GM13976 (cell line): Measurements from ENCODE around the gene SAP30BP.

Source experiments
- DNase-seq: peaks from one replicate; pipeline ENCODE4 v3.0.0; 2012; ENCODE audit warnings: low spot score
- in situ Hi-C: fragments of 300-500 bp; cut with MboI; formaldehyde crosslinking; loops from one replicate; pipeline ENCODE4 v1.12.0; 2022; ENCODE audit warnings: low sequenced_read_pairs, mixed read lengths, inconsistent platforms; ENCODE audit not compliant: unreplicated experiment
- TF ChIP-seq, protein P1 (sequence below): IDR thresholded peaks from 2 replicates; pipeline ENCODE4 v1.5.1; 2012; ENCODE audit warnings: borderline replicate concordance, mild to moderate bottlenecking; ENCODE audit not compliant: insufficient read depth; ENCODE audit errors: extremely low read depth, missing control alignments, control extremely low read depth

The SAP30BP gene

DNA sequence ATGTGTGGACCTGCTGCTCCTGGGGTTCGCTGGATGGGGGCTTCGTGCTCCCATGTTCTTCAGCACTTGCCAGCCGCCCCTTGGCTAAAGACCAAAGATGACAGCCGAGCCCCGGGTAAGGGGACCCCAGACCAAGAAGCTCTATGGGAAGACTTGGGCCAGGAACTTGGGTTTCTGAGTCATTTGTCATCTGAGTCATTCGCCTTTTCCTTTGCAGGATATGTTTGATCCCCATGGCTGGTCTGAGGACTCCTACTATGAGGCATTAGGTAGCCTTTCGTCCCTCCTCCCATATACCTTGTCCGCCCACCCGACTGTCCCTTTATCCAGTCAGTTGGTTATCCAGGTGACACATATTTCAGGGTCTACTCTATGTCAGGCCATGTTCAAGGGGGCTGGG lies 36.5 kb downstream of the SAP30BP start:
- TF ChIP-seq, protein P1, sequence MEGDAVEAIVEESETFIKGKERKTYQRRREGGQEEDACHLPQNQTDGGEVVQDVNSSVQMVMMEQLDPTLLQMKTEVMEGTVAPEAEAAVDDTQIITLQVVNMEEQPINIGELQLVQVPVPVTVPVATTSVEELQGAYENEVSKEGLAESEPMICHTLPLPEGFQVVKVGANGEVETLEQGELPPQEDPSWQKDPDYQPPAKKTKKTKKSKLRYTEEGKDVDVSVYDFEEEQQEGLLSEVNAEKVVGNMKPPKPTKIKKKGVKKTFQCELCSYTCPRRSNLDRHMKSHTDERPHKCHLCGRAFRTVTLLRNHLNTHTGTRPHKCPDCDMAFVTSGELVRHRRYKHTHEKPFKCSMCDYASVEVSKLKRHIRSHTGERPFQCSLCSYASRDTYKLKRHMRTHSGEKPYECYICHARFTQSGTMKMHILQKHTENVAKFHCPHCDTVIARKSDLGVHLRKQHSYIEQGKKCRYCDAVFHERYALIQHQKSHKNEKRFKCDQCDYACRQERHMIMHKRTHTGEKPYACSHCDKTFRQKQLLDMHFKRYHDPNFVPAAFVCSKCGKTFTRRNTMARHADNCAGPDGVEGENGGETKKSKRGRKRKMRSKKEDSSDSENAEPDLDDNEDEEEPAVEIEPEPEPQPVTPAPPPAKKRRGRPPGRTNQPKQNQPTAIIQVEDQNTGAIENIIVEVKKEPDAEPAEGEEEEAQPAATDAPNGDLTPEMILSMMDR: no peak
- in situ Hi-C loops: no loop called here
- DNase-seq: no peak

DNA sequence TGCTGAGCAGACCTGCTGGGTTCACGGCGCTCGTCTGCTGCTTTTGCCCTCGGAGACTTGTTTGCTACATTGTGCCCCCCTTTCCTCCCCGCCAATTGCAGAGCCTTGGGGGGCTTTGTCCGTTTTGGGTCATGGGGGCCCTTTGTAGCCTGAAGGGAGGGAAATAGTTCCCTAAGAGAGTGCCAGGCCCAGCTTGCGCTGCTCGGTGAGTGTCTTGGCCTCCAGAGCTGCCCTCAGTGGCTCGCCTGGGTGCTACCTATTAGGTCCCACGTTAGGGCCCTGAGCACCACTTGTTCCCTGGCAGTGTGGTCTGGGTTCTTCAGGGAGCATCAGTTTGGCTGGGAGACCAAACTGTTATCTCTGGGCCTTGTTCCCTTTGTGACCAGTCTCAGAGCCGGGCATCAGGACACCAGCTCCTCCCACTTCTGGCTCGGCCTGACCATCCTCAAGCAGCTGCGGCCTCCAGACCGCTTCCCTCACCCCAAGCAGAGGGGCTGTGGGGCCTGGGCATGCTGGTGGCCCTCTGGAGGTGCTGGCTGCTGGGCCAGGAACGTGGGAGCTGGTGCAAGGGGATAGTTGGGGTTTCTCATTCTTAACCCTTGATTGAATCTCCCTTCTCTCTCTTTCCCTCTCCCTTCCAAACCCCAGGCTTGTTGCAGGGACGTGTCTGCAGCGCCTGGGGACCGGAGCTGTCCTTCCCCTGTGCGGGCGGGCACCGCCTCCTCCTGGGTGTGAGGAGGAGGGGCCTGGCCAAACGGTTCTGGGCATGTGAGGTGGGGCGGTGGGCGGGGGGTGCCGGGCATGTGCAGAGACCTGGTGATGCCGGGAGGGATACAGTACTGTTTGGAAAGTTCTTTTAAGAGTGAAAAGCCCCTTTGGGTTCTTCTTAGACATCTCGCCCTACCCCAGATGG lies 38.1 kb downstream of the SAP30BP start:
- in situ Hi-C loops: no loop called here
- DNase-seq: no peak
- TF ChIP-seq, protein P1: no peak

DNA sequence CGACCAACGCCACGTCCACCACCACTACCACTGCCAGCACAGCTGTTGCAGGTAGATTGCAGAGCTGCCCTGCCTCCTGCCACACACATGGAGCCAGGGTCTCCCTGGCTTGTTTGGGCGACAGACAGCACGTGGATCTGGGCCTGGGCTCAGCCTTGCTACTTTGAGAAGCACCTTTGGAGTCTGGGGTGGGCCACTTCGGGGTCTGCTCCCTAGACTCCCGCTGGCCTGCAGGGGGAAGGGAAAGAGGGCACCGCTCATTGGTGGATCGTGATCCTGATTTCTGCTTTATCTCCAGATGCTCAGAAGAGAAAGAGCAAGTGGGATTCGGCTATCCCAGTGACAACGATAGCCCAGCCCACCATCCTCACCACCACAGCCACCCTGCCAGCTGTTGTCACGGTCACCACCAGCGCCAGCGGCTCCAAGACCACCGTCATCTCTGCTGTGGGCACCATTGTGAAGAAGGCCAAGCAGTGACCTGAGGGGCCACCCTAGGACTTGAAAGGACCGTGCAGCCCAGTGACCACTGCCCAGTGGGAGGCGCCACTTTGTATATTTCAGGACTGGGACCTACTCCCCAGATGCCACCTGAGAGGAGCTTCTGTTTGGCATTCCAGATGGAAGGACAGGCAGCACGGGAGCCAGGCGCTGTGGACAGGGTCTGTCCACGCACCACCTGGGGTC lies 39.0 kb downstream of the SAP30BP start:
- TF ChIP-seq, protein P1: no peak
- in situ Hi-C loops: no loop called here

DNA sequence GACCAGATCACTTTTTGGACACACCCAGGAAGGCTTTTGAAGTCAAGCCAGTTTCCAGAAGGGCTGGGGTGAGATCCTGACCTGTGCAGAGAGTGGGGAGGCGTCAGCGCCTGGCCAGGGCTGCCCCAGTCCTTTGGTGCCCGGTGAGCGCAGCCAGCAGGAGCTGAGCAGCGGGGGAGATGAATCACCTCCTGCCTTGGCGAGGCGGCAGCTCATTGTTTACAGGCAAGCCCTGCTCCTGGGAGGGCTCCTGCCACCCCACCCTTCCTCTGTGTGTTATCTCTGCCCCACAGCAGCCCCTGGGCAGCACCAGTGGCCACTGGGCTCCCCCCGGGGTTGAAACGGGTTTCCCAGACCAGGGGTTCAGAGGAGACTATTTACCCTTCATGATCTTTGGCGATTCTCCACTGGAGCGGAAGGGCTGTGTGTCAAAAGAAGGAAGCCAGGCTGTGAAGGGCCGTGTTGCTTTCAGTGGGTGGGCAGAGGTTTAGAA lies 40.0 kb downstream of the SAP30BP start:
- in situ Hi-C loops: no loop called here
- DNase-seq: no peak
- TF ChIP-seq, protein P1: no peak

More for the DNA sequence above, 39.0 kb downstream of the SAP30BP start:
- no peak for DNase-seq

DNA sequence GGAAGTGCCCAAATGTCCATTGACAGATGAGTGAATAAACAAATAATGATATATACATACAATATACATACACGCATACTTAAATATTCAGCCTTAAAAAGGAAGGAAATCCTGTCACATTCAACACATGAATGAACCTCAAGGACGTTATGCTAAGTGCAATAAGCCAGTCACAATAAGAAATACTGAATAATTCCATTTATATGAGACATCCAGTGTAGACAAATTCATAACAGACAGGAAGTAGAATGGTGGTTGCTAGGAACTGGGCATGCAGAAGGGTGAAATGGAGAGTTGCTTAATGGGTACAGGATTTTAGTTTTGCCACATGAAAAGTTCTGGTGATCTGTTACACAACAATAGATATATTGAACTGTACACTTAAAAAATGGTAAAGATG lies 45.3 kb downstream of the SAP30BP start:
- TF ChIP-seq, protein P1: no peak
- DNase-seq: no peak
- in situ Hi-C loops: no loop called here

DNA sequence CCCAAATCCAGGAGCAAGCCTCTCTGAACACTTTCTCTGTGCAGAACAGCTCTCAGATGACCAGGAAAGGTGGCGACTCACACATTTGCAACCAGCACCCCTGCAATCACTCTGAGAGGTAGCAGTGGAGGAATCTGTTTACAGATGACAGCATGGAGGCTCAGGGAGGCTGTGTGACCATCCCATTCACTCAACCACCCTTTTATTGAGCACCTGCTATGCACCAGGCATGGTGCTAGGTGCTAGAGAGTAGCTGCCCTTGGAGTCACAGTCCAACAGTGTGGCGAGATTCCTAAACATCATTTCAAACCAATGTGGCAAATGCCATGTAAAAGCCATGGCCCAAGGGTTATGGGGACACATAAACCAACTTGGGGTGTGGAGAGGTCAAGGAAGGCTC lies 52.6 kb downstream of the SAP30BP start:
- in situ Hi-C loops: no loop called here
- TF ChIP-seq, protein P1: no peak
- no peak for DNase-seq
